Activated T-cell treated with anti-CD3 and anti-CD28 coated beads, Interleukin-2, amount 50 U/mL, for 1 hour (primary cell): ENCODE data around the gene MMP1.

Experiments
- DNase-seq: peaks from one replicate; pipeline ENCODE4 v3.0.0-alpha.2; 2020

The MMP1 gene

GRCh38 chr11:102798012-102798746 is at the start of gene MMP1:
TSS of gene MMP1 (minus strand) at chr11:102798160. CDS start at chr11:102798092, 68 bp downstream.
- DNase-seq = no peak

DNA sequence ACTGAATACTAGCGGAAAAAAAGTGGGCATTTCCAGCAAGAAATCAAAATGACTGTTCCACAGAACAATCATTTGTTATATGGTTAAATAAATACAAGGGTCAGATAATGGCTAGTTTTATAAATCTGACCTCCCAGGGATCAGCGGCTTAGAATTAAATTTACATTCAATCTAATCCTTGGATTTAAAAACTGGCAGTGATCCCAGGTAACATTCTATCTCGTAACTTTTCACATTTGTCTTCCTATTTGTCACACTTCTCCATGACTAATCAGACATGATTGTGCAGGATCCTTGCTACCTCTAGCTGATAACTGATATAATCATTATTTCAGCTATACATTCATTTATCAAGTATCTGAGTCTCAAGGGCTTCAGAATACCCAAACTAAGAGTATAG is 48.3 kb upstream of the MMP1 start:
- DNase-seq = no peak

DNA sequence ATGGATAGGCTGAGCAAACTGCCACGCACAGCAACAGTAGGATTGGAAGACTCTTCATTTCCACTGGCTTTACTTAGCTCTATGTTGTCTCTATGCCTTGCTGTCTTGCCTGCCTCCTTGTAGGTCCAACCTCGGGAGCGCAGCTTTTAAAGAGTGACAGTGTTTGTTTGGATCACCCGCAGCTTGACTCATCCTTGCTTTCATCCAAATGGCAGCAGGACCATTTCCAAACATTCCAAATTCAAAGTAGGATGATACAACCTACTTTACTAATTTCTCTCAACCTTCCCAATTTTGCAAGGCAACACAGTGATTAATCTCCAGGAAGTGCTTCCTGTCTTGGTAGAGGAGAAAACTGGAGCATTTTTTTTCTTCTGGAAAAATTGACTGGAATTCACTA is 45.5 kb upstream of the MMP1 start, which contains the start of gene MMP3:
TSS of gene MMP3 (minus strand) at position 121 of the 400 bp plus-strand sequence. CDS start at position 58, 63 bp downstream.
- no peak for DNase-seq

DNA sequence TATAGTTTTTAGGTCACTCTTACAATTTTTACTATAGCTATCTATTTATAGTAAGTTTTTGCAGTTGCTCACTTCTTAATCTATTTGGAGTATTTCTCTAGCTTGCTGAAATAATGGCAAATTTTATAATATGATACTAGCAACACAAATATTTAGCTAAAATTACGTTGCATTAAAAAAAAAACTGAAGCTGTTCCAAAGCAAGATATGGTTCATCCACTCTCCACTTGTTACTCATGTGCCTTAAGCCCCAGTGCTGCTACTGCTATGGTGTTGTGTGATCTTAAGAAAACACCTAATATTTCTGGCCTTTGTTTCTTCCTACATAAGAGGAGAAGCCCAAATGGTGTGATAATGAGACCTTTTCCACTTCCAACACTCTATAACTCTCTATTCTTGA is 45.0 kb upstream of the MMP1 start:
- no peak for DNase-seq

DNA sequence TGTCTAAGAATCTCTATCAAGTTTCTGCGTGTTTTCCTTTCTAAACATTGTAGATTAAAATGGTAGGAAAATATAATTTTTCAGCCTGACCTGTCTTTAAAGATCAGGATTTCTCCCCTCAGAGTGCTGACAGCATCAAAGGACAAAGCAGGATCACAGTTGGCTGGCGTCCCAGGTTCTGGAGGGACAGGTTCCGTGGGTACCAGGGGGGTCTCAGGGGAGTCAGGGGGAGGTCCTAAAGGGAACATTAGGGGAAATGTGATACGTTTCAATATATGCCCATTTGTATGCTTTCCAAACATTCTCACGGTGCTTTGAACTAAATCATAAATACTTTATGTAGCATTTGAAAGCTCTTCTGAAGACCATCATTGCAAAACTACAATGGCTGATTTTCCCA is 42.1 kb upstream of the MMP1 start:
- DNase-seq = no peak

DNA sequence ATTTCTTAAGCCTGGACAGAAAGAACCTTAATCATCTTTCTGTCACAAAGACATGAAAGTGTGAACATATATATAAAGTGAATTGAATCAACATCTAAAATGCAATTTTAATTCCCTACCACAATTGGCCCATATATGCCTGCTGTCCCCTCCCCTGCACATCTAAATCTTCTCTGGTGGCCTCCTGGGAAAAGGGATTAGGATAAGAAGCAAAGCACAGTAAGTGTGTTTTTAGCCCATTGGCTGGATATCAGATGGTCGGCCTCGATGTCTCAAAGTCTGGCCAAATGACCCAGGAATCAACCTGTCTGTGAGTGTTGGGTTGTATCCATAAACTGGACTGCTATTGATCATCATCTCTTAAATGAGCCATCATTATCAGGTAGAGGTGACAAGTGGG is 39.7 kb upstream of the MMP1 start:
- DNase-seq = no peak

GRCh38 chr11:102837156-102837555 is 39.2 kb upstream of the MMP1 start:
- DNase-seq = no peak

DNA sequence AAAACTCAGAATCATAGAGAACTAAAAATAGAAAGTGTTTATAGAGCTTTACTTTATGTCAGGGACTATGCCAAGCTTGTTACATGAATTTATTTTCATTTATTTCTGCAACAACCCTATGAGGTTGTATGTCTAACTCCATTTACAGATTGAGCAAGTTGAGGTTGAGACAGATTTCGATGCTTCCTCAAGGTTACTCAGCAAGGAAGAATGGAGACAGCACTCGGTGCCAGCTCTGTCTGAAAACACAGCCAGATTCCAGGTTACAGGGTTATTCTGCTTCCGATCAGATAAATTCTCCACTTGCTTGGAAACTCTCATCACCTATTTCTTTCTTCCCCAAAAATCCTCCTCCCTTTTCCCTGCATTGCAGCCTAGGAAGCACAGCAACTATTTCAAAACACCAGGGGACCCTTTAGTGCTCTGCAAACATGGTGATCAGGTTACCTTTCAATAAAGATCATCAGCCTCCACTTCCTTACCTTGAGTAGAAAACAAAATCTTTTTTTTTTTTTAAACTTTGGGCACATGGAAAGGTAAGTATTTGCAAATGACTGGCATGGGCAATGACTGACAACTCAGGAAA is 38.4 kb upstream of the MMP1 start:
- DNase-seq = no peak

GRCh38 chr11:102833731-102834130 is 35.8 kb upstream of the MMP1 start:
- no peak for DNase-seq

- no peak for DNase-seq
Measured at GRCh38 chr11:102832612-102833011, 34.7 kb upstream of the MMP1 start.

GRCh38 chr11:102831489-102832440 is 33.8 kb upstream of the MMP1 start:
- DNase-seq = no peak

DNA sequence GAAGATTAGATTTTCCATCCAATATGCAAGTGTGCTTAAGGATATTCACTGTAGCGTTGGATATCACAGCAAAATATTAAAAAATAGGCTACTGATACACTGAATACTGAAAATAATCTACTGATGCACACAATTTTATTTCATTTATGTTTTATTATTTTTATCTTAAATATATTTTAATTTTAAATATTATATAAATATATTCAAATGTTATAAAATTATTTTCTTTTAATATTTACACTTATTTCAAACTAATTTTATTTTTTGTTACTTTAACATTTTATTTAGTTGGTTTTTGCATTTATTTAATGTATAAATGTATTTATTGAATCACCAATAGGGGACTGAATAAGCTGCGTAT is 33.1 kb upstream of the MMP1 start:
- no peak for DNase-seq

DNA sequence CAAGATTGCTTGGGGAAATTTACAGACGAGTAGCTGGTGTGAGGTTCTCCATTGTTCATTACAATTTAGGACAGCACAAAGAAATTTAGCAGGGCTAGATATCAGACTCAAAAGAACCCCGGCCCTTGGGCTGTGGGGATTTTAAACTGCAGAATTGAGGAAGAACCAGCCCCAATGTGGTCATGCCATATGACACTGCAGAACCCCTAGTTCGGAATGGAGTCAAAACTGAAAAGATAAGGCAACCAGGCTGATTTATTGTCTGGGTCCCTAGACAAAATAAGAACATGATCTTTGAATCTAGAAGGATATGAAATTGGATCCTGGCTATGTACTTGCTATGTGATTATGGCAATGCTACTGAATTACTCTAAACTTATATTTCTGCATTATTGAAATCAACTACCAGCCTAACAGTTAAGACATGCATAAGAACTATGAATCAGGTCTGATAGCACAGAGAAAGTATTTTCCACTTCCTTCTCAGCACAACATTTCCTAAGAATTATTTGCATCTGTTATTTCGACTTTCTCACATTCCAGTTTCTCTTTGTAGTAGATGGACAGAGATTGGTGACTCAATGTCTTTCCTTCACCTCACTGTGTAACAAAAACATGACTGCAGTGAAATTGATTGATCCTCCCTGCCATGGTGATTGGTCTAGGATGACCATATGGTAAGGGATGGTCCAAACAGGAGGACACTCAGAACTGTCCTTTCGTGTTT is 32.2 kb upstream of the MMP1 start:
- no peak for DNase-seq

DNA sequence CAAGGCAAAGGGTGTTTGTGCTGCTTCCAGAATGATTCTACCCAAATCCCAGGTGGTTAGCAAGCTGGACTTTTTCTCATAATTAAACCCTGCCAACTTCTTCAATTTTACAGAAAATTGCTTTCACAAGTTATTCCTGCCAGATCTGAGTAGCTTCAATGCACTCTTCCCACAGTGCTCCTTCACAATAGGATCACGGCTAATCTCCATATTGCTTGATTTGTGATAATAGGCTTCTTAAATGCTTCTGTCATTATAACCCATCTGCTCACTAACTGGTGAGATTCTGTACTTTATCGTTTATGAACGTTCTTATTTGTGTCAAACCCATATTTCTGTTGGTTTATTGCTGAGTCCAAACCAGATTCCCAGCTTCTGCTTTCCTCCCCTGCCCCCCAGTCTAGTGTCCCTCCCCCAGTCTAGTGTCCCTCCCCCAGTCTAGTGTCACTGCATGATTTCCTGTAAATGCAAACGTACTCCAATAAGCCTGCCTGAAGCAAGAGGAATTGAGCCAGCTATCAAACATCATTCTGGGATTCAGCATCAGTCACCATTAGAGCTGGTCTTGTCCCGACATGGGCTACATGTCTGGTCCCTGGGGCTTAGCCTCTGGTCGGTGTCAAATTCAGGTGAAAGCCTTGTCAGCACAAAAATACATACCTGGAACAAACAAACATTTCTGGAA is 31.5 kb upstream of the MMP1 start:
- DNase-seq = no peak

DNA sequence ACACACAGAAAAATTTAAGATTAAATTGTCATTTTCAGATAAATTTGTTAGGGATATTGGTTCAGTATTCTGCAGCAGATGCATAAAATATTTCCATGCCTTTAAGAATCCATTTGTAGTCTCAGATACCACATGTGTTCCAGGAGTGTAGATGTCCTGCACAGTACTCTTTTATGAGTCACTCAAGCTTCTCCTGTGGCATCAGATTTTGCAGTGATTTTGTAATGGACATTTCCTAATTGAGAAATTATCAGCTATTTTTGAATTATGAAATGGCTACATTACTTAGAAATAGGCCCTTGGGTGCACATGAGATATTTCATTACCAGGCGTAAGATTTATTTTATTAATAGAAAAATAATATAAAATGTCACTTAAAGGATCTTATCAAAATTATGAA is 26.6 kb upstream of the MMP1 start:
- DNase-seq = no peak

DNA sequence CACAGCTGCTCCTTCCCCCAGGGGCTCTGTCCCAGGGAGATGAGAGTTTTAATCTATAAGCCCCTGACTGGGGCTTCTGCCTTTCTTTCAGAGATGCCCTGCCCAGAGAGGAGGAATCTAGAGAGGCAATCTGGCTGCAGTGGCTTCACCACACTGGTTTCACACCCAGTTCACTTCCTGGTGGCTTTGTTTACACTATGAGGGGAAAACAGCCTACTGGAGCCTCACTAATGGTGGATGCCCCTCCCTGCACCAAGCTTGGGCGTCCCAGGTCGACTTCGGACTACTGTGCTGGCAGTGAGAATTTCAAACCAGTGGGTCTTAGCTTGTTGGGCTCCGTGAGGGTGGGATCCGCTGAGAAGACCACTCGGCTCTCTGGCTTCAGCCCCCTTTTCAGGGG is 21.5 kb upstream of the MMP1 start:
- no peak for DNase-seq

DNA sequence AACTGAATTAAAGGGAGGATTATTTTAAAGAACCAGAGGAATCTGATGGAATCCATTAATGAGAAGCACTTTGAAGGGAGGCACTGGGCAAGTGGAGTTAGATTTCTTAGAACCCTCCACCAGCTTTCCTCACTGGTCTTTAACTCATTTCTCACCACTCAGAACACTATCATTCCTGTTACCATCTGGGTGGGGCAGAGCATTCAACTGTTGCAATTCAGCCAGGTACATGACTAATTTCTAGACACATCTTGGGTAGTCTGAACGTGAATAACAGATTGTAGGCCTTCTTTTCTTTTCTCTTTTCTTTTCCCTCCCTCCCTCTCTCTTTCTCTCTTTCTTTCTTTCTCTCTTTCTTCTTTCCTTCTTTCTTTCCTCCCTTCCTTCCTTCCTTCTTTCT is 15.5 kb upstream of the MMP1 start:
- DNase-seq = no peak

- no peak for DNase-seq
Measured at GRCh38 chr11:102812188-102812587, 14.2 kb upstream of the MMP1 start.

GRCh38 chr11:102810950-102811660 is 13.1 kb upstream of the MMP1 start:
- DNase-seq = no peak

DNA sequence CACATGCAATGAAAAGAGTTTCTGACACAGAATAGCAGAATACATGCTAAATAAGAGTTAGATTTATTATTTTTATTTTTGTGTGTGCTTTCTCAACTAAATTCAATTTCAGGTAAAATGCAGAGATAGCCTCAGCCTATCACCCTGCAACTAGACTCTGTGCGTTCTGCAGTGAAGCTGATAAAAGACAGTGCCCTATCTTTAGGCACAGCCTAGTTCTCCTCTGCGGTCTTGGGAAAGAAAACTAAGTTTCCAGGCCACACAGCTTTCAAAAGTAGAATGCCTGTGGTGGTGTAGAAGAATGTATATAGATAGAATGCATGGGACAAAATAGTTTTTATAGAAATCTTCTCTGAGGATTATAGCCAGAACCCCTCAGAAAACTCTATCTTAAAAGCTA is 12.0 kb upstream of the MMP1 start:
- no peak for DNase-seq

DNA sequence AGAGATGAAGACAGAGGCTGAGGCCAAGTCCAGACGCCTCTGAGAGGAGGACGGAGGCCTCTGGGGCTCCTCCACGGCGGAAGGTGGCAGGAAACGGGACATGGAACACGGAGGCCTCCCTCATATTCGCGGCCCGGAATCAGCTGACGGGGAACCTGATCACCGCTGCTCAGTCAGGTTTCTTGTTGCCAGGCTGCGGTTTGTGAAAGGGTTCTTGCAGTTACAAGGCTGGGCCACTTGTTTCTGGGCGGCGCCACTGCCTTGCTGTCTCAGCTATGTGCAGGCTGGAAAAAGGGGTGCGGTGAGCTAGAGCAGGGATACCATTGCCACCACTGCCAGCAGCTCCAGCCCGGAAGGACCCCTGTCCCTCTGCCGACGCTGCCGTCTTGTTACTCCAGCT is 10.0 kb upstream of the MMP1 start:
- DNase-seq = no peak

DNA sequence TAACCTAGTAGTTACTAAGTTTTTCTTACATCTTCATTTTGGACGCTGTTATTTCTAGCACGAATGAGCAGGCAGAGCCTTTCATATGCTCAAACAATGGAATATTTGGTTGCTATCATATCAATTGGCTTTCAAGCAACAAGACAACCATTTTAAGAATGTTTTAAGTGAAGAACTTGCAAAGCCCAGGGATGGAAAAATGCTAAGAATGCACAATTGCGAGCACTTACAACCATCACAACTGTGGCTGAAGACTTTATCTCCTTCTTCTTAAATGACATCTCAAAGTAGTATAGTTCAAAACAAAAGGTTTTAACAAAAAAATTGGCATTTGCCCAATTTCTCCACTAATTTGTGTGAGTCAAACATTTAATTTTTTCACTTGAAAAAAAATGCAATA is 8.3 kb upstream of the MMP1 start:
- DNase-seq = no peak
